ENCODE measurements around the gene TMEM63A. TPM values are rescaled to one million over a fixed set of nuclear protein-coding genes. Genes with fewer than 3 reads are reported as not detected.

TMEM63A gene
- total and polyA plus RNA-seq, 10 of the 15 experiments (the other 5 are each of a cell fraction or from before 2014, with no cell fraction given), result 1.3 to 33.5 (median 15.2) TPM

DNA sequence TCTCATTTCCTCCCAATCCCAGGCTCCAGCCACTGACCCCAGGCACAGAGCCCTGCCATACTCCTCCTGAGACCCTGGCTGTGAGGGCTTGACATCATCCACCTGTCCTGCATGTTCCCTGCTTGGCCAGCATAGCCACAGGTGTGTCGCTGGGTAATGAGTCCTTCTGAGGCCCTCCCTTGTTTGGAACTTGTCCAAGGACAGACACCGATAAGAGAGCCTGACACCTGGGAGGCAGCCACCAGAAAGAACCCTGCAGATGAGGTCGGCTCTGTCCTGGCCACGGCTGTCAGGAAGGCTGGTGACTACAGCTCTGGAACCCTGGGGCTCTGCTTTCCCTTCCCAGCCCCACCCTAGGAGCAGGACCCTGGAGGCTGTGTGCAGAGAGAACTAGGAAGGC lies 34.6 kb downstream of the TMEM63A start (continued):
- TF ChIP-seq, protein P1, sequence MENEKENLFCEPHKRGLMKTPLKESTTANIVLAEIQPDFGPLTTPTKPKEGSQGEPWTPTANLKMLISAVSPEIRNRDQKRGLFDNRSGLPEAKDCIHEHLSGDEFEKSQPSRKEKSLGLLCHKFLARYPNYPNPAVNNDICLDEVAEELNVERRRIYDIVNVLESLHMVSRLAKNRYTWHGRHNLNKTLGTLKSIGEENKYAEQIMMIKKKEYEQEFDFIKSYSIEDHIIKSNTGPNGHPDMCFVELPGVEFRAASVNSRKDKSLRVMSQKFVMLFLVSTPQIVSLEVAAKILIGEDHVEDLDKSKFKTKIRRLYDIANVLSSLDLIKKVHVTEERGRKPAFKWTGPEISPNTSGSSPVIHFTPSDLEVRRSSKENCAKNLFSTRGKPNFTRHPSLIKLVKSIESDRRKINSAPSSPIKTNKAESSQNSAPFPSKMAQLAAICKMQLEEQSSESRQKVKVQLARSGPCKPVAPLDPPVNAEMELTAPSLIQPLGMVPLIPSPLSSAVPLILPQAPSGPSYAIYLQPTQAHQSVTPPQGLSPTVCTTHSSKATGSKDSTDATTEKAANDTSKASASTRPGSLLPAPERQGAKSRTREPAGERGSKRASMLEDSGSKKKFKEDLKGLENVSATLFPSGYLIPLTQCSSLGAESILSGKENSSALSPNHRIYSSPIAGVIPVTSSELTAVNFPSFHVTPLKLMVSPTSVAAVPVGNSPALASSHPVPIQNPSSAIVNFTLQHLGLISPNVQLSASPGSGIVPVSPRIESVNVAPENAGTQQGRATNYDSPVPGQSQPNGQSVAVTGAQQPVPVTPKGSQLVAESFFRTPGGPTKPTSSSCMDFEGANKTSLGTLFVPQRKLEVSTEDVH (IDR thresholded peaks at IDR 0.05; ENCODE audit: low read depth, partially characterized antibody), result no peak
- no peak for TF ChIP-seq STAT1 (conservative IDR thresholded peaks at IDR 0.05)
- no peak for TF ChIP-seq SPI1 (IDR thresholded peaks at IDR 0.05; ENCODE audit: borderline replicate concordance, insufficient read depth, low read depth, low read length)
- no peak for TF ChIP-seq ETV6 (conservative IDR thresholded peaks at IDR 0.05 in 1 of 2, IDR thresholded peaks at IDR 0.05 in 1 of 2; ENCODE audit: borderline replicate concordance in 1 of 2, low read depth in 1 of 2)

DNA sequence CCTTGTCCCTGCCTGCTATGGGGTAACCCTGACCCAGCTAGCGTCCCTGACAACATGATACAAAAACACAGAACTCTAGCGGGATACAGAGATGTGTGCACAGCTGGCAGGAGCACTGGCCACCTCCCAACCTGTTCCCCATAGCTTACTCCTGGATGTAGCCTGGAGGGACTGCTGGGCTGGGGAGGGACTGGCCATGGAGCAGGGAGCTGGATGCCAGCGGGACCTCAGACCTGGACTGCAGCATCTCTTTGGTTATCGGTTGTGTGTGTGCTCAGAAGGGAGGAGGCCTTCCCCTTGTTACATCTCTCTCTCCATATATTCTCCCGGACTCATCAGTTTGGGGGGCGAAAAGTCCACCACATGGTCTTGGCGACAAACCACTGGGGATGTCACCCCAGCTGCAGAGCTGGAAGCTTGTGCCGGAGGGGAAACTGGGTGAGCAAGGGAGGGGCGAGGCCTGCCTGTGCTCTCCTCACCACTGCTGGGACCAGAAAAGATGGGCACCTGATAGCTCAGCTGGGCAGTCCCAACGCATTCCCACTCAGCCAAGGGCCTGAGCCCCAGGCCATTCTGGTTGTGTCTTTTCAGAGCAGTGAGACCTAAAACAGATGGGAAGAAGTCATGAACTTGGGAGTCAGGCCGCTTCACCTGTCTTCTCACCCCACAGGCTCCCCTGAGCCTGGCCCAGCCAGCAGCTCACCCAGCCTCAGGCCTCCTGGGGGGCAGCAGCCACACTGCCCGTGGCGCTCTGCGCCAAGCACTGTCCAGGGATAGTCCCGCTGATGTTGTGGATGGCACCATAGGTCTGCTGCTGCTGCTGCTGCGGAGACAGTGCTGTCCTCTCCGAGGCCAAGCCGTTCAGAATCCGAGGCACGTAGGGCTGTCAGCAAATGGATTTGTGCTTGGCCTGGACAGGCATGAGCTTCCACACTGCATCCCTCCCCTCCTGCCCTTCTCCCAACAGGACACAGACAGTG lies 35.6 kb downstream of the TMEM63A start:
- Histone ChIP-seq H3K4me2 (ENCODE audit: control insufficient read depth, insufficient read depth) (no peak overlapping the region), H3K79me2 (ENCODE audit: control insufficient read depth, insufficient read depth, low read length) (no peaks in the 10 kb centered on the region), H3K4me3 (no peak overlapping the region), H4K20me1 (ENCODE audit: control insufficient read depth, insufficient read depth) (no peaks in the 10 kb centered on the region), H2AFZ (ENCODE audit: control insufficient read depth, low read depth, low read length) (no peak overlapping the region), H3K9ac (ENCODE audit: control insufficient read depth, insufficient read depth, low read length) (no peak overlapping the region), H3K36me3 (ENCODE audit: control insufficient read depth in 2 of 2, insufficient read depth in 2 of 2, low read length in 1 of 2) (peaks cover 2 to 3% of the 10 kb centered on the region in 2 experiments; a peak in 2 of 4 replicates), H3K27ac (ENCODE audit: control insufficient read depth, insufficient read depth) (no peak overlapping the region), H3K27me3 (replicated peaks in 1 of 2; ENCODE audit: control insufficient read depth in 2 of 2, insufficient read depth in 2 of 2, low read length in 1 of 2) (no peaks in the 10 kb centered on the region), H3K9me3 (replicated peaks; ENCODE audit: control insufficient read depth, insufficient read depth, low read length) (no peaks in the 10 kb centered on the region), H3K4me1 (ENCODE audit: control insufficient read depth, insufficient read depth, low read length) (peaks cover 40% of the 10 kb centered on the region)
- CTCF ChIA-PET, result interaction anchor here (0.8 to 1.7 kb wide), 4 partner anchors 69 to 372 kb away, joined by 3 to 10 read pairs (median 3); partner anchors contain the start of gene SRP9
- SMC1A ChIA-PET (ENCODE audit: uncharacterized antibody, unreplicated experiment), result no interaction called here
- TF ChIP-seq CHD4 (IDR thresholded peaks at IDR 0.05) (no peak), POLR2A (IDR thresholded peaks at IDR 0.05; ENCODE audit: low read depth, low read length) (no peak; the same call in 1 of the 2 replicates), EP300 (IDR thresholded peaks at IDR 0.05; ENCODE audit: borderline replicate concordance in 1 of 2, control insufficient read depth in 1 of 2, low read depth in 2 of 2, low read length in 2 of 2) (no peak), SIN3A (IDR thresholded peaks at IDR 0.05; ENCODE audit: low read depth, low read length) (no peak), NRF1 (conservative IDR thresholded peaks at IDR 0.05; ENCODE audit: low read depth, low read length) (no peak), PAX8 (IDR thresholded peaks at IDR 0.05) (no peak), BHLHE40 (IDR thresholded peaks at IDR 0.05; ENCODE audit: borderline replicate concordance in 1 of 2, low read depth in 2 of 2, low read length in 1 of 2) (no peak), NR2F1 (conservative IDR thresholded peaks at IDR 0.05) (no peak), TCF7 (IDR thresholded peaks at IDR 0.05; ENCODE audit: borderline replicate concordance) (no peak), ZNF274 (IDR thresholded peaks at IDR 0.05; ENCODE audit: insufficient read depth, insufficient read length) (no peak)
- TF ChIP-seq, protein P1 (IDR thresholded peaks at IDR 0.05; ENCODE audit: low read depth, partially characterized antibody), result no peak
- intact Hi-C loops (cut with micrococcal nuclease; ENCODE audit: unreplicated experiment) (loop anchor here (10.0 kb wide), 2 partner anchors 292 to 372 kb away; no protein-coding TSS in a partner anchor), in situ Hi-C loops (cut with MboI) (no loop called here)
- RAD21 ChIA-PET (ENCODE audit: unreplicated experiment), result interaction anchor here (0.8 kb wide), 1 partner anchor 69 kb away, joined by 3 read pairs; the partner anchor contains the start of gene SRP9
- 96% methylated on average over 20 of the region's 20 CpGs for WGBS (ENCODE audit: insufficient coverage, insufficient replicate concordance, low lambda C conversion rate, missing lambda C conversion rate)
- DNase-seq (ENCODE audit: low read depth, low spot score) (no peak), FAIRE-seq (no peak), ATAC-seq (no peak)
- no TSS peak for BruUV-seq (replicated peaks)
- POLR2A ChIA-PET, result interaction anchor here (1.4 kb wide), 1 partner anchor 36 kb away, joined by 5 read pairs; the partner anchor contains the start of gene TMEM63A
